GOT3 (cell line): ENCODE results near the gene RNF31.
"Not testable (repeated sequence)": the region's sequence is repeated elsewhere in the genome, so short reads cannot be mapped to it uniquely, and the experiment has no call there.

Experiments used
- DNase-seq: peaks from one replicate; lab custom pipeline; 2025; ENCODE audit warnings: mixed read lengths; lab: John Stamatoyannopoulos, UW

The RNF31 gene

GRCh38 chr14:24146978-24147760 lies at the start of gene RNF31:
Gene RNF31, plus strand, starts transcription at chr14:24147498. Its CDS starts 201 bp downstream, at chr14:24147699.
- DNase-seq = peak; percentile 80

- DNase-seq = no peak
These were observed 48.9 kb upstream of the RNF31 start for GRCh38 chr14:24098229-24098926.

- DNase-seq = no peak
These were observed 48.1 kb upstream of the RNF31 start for GRCh38 chr14:24098927-24099813.

- no peak for DNase-seq
These were observed 46.9 kb upstream of the RNF31 start for GRCh38 chr14:24100197-24100981.

GRCh38 chr14:24100982-24101494 lies 46.3 kb upstream of the RNF31 start:
- DNase-seq = no peak

- DNase-seq = no peak
These were observed 44.8 kb upstream of the RNF31 start for GRCh38 chr14:24102357-24103048.

GRCh38 chr14:24103451-24103850 lies 43.8 kb upstream of the RNF31 start:
- DNase-seq = no peak

GRCh38 chr14:24105609-24106239 lies 41.6 kb upstream of the RNF31 start:
- not testable (repeated sequence) for DNase-seq

GRCh38 chr14:24106672-24107271 lies 40.5 kb upstream of the RNF31 start:
- DNase-seq = no peak

GRCh38 chr14:24108336-24108874 lies 38.9 kb upstream of the RNF31 start:
- no peak for DNase-seq

GRCh38 chr14:24110060-24110459 lies 37.2 kb upstream of the RNF31 start:
- no peak for DNase-seq

- no peak for DNase-seq
These were observed 36.8 kb upstream of the RNF31 start for GRCh38 chr14:24110523-24110922.

GRCh38 chr14:24113379-24113800 lies 33.9 kb upstream of the RNF31 start:
- no peak for DNase-seq

GRCh38 chr14:24113801-24114531 lies 33.3 kb upstream of the RNF31 start:
- DNase-seq = peak; percentile 42

GRCh38 chr14:24114532-24115421 lies 32.5 kb upstream of the RNF31 start, which contains the start of the genes DCAF11 and NRL:
Gene DCAF11, plus strand, starts transcription at chr14:24114777. Its CDS starts 818 bp downstream, at chr14:24115595.
Gene NRL, minus strand, starts transcription at chr14:24114949. Its CDS starts 32,101 bp downstream, at chr14:24082848.
- peak; percentile 91 for DNase-seq

- no peak for DNase-seq
These were observed 31.7 kb upstream of the RNF31 start for GRCh38 chr14:24115422-24116127.
